SK-N-MC (cell line): ENCODE measurements around the gene LAMA3.

ENCODE experiments used
- DNase-seq: peaks from one replicate; pipeline ENCODE4 v3.0.0-alpha.2; 2011; ENCODE audit warnings: low read depth, low spot score
- H3K27ac ChIP-seq: fragments of 200-600 bp; sonication (generic); 2 replicates; pipeline ENCODE4 v1.5.1; 2016; ENCODE audit warnings: mixed run types
- H3K36me3 ChIP-seq: fragments of 200-600 bp; sonication (generic); 2 replicates; pipeline ENCODE4 v1.6.1; 2017; ENCODE audit warnings: antibody characterized with exemption, low read length, mixed read lengths; ENCODE audit not compliant: insufficient read depth
- H3K4me3 ChIP-seq: fragments of 200-600 bp; sonication (generic); 2 replicates; pipeline ENCODE4 v1.5.1; 2016
- H3K9ac ChIP-seq: fragments of 200-600 bp; sonication (generic); 2 replicates; pipeline ENCODE4 v1.8.0; 2017; ENCODE audit warnings: mixed run types, mixed read lengths; ENCODE audit not compliant: insufficient read length
- H3K9me3 ChIP-seq: fragments of 200-600 bp; sonication (generic); 2 replicates; pipeline ENCODE4 v1.6.1; 2017; ENCODE audit warnings: low read depth, mild to moderate bottlenecking, antibody characterized with exemption, low read length, moderate library complexity, mixed read lengths
- EZH2 ChIP-seq: fragments of 200-600 bp; sonication (generic); IDR thresholded peaks from one replicate; pipeline ENCODE4 v1.6.1; 2017; ENCODE audit warnings: antibody characterized with exemption
- FOXP2 ChIP-seq: optimal IDR thresholded peaks from 2 replicates; pipeline ENCODE3; 2011; ENCODE audit warnings: mild to moderate bottlenecking, moderate library complexity; ENCODE audit not compliant: insufficient read depth; ENCODE audit errors: extremely low read length, control extremely low read depth
- POLR2AphosphoS5 ChIP-seq: IDR thresholded peaks from 2 replicates; pipeline ENCODE4 v1.6.1; 2012; ENCODE audit warnings: mild to moderate bottlenecking, low read depth, low read length, borderline replicate concordance

The LAMA3 gene

DNA sequence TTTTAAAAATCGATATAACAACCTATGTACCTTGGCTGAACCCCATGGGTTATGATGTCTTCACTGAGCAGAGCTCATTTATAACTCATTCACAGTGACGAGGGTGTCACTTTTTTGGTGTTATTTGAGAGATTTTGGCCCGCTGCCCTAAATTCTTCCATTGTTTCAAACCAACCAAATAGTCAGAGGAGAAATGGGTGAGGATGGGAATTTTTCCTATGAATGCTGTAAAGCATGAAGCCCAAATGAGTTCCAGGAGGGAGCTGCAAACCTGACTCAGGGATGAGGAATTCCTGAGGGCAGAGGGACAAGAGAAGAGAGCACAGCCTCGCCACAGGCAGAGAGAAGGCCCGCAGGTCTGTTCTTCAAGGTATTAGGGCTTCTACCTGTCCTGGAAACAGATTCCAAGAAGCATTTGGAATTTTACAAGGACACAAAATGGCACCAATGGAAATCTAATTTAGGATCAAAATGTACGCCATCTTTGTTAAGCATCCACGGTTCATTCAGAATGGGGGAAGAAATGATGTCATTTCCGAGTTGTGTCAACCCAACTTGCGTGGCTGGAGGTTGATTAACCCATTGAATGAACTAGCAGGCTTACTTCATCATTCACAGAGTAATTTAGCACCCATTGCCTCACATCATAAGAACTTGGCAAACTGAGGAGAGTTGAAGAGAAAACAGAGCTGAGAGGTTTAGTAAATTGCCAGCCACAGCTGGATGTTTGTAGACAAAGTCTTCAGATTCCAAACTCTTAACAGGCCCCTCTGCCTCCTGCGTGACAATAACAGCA is 133.5 kb downstream of the LAMA3 start:
- Histone ChIP-seq H3K4me3 (no peak overlapping the region), H3K27ac (no peak overlapping the region), H3K36me3 (no peaks in the 10 kb centered on the region), H3K9me3 (no peaks in the 10 kb centered on the region), H3K9ac (no peak overlapping the region)
- no peak for DNase-seq
- no peak for TF ChIP-seq FOXP2
- TF ChIP-seq POLR2AphosphoS5: no peak
- TF ChIP-seq EZH2: no peak

DNA sequence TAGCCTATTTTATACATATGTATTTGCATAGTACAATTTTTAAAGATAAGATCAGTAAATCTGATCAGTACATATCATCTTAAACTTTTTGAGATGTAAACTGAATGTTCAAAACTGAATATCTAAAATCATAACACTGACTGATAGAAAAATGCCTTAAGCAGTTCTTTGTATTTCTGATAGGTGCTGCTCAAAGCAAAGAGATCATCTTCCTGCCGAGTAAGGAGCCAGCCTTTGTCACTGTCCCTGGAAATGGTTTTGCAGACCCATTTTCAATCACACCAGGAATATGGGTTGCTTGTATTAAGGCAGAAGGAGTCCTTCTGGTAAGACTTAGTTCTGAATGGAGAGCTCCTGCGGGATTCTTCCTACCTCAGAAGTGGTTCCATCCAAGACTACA is 135.0 kb downstream of the LAMA3 start:
- no peak overlapping the region for H3K27ac ChIP-seq
- no peak overlapping the region for H3K4me3 ChIP-seq
- H3K36me3 ChIP-seq: no peaks in the 10 kb centered on the region
- H3K9ac ChIP-seq: no peak overlapping the region
- no peak for DNase-seq
- no peak for TF ChIP-seq POLR2AphosphoS5
- TF ChIP-seq FOXP2: no peak
- TF ChIP-seq EZH2: no peak
- H3K9me3 ChIP-seq: no peaks in the 10 kb centered on the region

DNA sequence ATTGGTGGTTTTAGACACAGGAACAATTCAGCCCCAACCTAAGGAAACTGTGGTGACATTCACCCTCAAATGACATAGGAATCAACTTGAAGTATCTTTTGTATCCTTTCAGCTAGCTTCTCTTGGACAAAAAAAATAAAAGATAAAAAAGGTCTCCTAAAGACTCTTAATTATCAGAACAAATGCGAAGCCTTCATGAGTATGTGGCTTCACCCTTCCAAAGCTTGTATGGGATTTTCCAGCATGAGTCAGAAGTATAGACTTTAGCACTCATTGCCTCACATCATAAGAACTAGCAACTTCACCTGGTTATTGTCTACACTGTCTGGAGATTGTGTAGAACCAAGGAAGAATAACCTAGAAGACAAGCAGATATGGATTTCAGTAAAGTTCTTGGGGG is 135.4 kb downstream of the LAMA3 start:
- TF ChIP-seq EZH2 (no peak), POLR2AphosphoS5 (no peak), FOXP2 (no peak)
- Histone ChIP-seq H3K36me3 (no peaks in the 10 kb centered on the region), H3K9me3 (no peaks in the 10 kb centered on the region), H3K27ac (no peak overlapping the region), H3K9ac (no peak overlapping the region), H3K4me3 (no peak overlapping the region)
- no peak for DNase-seq

DNA sequence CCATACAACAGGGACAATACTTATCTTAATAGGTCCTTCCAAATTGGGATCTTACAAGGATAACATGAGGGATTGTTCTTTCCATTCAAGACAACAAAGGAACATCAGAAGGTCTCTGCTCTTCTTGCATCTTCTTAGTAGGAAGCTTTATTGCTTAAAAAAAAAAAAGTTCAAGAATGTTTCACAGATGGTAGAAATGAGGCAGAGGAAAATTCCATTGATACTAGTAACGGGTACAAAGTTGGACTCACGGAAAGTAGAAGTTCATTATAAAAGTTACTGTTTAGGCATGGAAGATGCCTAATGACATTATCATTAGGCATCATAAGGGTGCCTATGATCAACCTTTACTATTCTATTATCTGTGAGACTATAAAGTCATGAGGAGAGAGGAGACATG is 136.2 kb downstream of the LAMA3 start:
- no peaks in the 10 kb centered on the region for H3K36me3 ChIP-seq
- no peak overlapping the region for H3K9ac ChIP-seq
- no peaks in the 10 kb centered on the region for H3K9me3 ChIP-seq
- no peak for DNase-seq
- H3K4me3 ChIP-seq: no peak overlapping the region
- TF ChIP-seq POLR2AphosphoS5 (no peak), FOXP2 (no peak), EZH2 (no peak)
- no peak overlapping the region for H3K27ac ChIP-seq

DNA sequence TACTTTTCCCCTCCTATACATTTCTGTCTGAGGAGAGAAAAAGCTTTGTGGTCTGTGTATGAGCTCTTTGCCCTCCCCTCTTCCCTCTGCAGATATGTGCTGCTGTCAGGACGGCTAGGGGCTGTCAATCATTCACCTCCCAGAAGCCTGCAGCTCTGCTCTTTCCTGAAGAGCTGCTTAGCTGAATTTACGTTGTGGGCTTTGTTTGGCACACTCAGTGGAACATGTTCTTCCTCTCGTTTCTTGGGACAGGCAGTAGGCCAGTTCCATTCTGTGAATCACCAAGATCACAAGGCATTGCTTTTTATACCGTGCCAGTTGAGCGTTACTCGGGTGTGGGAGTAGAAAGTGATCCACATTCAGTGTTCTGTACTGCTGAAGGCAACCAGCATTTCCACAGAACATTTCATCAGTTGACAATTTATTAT is 136.7 kb downstream of the LAMA3 start:
- Histone ChIP-seq H3K27ac (no peak overlapping the region), H3K36me3 (no peaks in the 10 kb centered on the region), H3K4me3 (no peak overlapping the region), H3K9me3 (no peaks in the 10 kb centered on the region), H3K9ac (no peak overlapping the region)
- TF ChIP-seq POLR2AphosphoS5: no peak
- DNase-seq: no peak

DNA sequence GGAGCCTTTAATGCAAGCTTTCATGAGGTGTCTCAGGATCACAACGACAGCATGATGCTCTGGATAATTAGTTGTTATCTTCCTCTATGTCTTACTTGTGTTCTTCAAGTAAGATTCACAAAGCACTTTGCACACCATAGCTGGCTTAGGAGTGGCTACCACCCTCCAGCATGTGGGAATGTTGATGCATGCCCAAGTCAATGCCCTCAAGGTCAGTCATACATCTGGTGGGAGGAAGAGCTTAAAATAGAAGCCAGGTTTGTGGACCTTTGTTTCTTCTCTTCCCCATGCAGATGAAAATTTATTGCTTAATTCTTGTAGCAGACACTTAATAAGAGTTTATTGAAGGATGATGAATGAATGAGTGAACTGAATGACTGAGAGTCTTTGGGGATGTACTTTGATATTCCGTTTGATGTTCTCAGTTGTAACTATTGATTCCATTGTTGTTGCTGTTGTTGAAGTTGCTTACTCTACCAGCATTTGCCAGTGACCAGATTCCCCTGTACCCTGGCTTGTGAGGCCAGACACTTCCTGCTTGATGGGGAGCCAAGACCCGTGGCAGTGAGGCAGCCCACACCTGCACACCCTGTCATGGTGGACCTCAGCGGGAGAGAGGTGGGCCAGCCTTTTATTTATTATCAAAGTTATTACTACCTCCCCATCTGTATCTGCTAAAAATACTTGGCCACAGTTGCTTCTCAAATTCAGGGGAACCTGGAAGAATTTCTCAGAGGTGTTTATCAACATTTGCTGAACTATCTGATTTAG is 137.8 kb downstream of the LAMA3 start:
- no peak for DNase-seq
- no peak overlapping the region for H3K9ac ChIP-seq
- TF ChIP-seq FOXP2: no peak
- no peak for TF ChIP-seq EZH2
- H3K4me3 ChIP-seq: no peak overlapping the region
- no peaks in the 10 kb centered on the region for H3K9me3 ChIP-seq
- H3K36me3 ChIP-seq: no peaks in the 10 kb centered on the region
- no peak overlapping the region for H3K27ac ChIP-seq

DNA sequence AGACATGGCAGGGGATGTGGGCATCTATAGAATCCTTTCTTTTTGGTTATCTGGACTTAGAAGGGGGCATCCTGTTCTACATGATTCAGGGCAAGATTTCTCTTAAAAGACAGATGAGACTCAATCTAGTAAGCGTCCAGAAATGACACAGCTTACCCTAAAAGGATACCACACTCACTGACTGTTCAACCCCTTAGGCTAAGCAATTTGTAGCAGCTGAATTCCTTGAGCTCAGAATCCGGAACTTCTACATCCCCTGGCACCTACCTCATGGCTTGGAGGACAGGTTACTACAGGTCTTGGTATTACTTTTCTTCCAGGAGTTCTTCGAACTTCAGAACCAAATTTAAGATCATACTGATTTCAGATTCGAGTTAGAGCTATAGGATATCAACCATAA is 138.4 kb downstream of the LAMA3 start:
- no peak for DNase-seq
- no peaks in the 10 kb centered on the region for H3K36me3 ChIP-seq
- no peak for TF ChIP-seq FOXP2
- no peak for TF ChIP-seq POLR2AphosphoS5
- no peak for TF ChIP-seq EZH2
- no peak overlapping the region for H3K9ac ChIP-seq
- H3K27ac ChIP-seq: no peak overlapping the region
- no peaks in the 10 kb centered on the region for H3K9me3 ChIP-seq
- no peak overlapping the region for H3K4me3 ChIP-seq

DNA sequence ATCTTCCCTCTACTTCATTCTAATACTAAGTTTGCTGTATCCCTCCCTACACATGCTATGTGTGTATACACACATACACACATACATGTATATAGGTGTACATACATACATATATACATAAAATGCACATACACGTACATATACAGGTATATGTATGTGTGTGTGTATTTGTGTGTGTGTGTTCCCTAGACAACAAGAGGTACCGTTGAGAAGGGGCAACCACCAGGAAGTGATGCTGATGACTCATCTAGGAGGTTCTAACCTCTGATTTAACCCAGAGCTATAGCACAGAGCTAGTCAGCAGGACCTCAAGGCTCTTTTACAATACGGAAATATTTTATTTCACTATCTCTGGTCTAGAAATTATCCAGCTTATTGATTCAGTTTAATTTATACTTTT is 139.2 kb downstream of the LAMA3 start:
- Histone ChIP-seq H3K9me3 (no peaks in the 10 kb centered on the region), H3K36me3 (no peaks in the 10 kb centered on the region), H3K4me3 (no peak overlapping the region), H3K9ac (no peak overlapping the region), H3K27ac (no peak overlapping the region)
- TF ChIP-seq FOXP2 (no peak), EZH2 (no peak), POLR2AphosphoS5 (no peak)
- DNase-seq: no peak

DNA sequence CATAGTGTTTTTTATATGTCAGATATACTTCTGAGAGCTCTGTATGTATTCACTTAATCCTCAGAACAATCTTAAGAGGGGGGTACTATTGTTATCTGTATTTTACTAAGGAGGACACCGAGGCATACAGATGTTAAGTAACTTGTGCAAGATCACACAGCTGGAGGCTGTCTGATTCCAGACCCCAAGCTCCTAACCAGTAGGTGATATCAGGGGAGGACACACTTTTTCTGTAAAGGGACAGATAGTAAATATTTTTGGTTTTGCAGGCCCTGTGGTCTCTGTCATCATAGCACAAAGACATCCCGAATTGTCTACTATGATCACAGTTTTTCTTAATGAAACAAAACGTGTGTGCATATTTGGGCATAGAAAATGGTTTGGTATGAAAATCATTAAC is 143.7 kb downstream of the LAMA3 start:
- no peak overlapping the region for H3K27ac ChIP-seq
- H3K9me3 ChIP-seq: no peaks in the 10 kb centered on the region
- no peaks in the 10 kb centered on the region for H3K36me3 ChIP-seq
- DNase-seq: no peak
- TF ChIP-seq POLR2AphosphoS5 (no peak), EZH2 (no peak), FOXP2 (no peak)
- no peak overlapping the region for H3K4me3 ChIP-seq
- H3K9ac ChIP-seq: no peak overlapping the region
